ENCODE results near the gene SCGB1C1.
"Not testable (repeated sequence)": the region's sequence is repeated elsewhere in the genome, so short reads cannot be mapped to it uniquely, and the experiment has no call there.

SCGB1C1 gene

DNA sequence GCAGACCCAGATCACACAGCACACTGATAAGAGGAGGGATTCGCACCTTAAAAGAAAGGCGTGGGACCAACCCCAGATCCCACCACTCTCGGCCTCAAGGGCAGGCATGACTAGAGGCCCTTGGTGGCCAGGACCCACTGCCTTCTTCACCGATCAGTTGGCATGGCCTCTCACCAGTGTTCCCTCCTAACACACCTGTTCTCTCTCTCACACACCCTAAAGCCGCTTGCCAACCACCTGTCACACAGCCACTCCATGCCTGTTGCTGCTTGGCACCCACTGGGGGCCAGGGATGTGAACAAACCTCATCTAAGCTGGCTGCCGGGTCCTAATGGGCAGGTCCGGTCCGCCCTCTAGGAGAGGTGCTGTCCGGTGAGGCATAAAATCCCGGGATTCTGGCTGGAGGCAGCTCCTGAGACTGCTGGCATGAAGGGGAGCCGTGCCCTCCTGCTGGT is at the start of gene SCGB1C1:
Gene SCGB1C1, plus strand, starts transcription at position 405 of the 455 bp plus-strand sequence. Its CDS starts 22 bp downstream, at position 427.
- CTCF ChIA-PET; POLR2A ChIA-PET; DNase-seq (ENCODE audit: extremely low spot score): not testable (repeated sequence)

DNA sequence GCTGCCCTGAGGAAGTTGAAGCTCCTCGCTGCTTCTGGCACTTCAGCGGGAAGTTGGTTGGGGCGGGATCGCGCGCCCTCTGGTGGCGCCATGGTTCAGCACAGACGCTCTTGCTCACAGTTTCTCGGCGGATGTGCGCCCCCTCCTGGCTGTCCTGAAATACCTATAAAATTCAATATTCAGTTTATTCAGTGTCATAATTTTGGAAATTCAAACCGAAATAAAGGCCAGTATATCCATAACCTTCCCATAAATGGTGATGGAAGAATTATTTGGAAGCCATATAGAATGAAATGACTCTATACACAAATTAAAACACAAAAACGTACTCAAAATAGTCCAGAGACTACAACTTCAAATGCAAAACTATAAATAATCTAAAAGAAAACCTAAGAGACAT is 12.6 kb upstream of the SCGB1C1 start:
- DNase-seq (ENCODE audit: extremely low spot score); POLR2A ChIA-PET; CTCF ChIA-PET: not testable (repeated sequence)

GRCh38 chr11:189200-189783 is 3.6 kb upstream of the SCGB1C1 start:
- DNase-seq (ENCODE audit: extremely low spot score); CTCF ChIA-PET; POLR2A ChIA-PET: not testable (repeated sequence)

DNA sequence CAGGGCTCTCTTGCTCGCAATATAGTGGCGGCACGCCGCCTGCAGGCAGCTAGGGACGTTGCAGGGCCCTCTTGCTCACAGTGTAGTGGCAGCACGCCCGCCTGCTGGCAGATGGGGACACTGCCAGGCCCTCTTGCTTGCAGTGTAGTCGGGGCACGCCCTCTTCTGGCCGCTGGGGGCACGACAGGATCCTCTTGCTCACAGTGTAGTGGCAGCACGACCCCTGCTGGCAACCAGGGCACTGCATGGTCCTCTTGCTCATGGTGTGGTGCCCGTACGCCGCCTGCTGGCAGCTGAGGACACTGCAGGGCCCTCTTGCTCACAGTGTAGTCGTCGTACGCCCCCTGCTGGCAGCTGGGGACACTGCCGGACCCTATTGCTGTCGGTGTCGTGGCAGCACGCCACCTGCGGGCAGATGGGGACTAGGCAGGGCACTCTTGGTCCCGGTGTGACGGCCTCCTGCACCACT is 3.0 kb upstream of the SCGB1C1 start:
- CTCF ChIA-PET; POLR2A ChIA-PET; DNase-seq (ENCODE audit: extremely low spot score): not testable (repeated sequence)
- TF ChIP-seq CTCF (IDR thresholded peaks at IDR 0.05; ENCODE audit: control extremely low read depth, extremely low read depth, low read depth, missing control alignments): peak; percentile 30

GRCh38 chr11:190546-190945 is 2.3 kb upstream of the SCGB1C1 start:
- CTCF ChIA-PET; DNase-seq (ENCODE audit: extremely low spot score); POLR2A ChIA-PET: not testable (repeated sequence)

- DNase-seq (ENCODE audit: extremely low spot score); POLR2A ChIA-PET; CTCF ChIA-PET: not testable (repeated sequence)
These were observed 1.1 kb upstream of the SCGB1C1 start for GRCh38 chr11:191490-192478.

- DNase-seq (ENCODE audit: extremely low spot score); CTCF ChIA-PET; POLR2A ChIA-PET: not testable (repeated sequence)
These were observed 603 bp downstream of the SCGB1C1 start for GRCh38 chr11:193481-193880.

GRCh38 chr11:196786-197731 is 4.2 kb downstream of the SCGB1C1 start:
- CTCF ChIA-PET: no interaction called here
- POLR2A ChIA-PET: no interaction called here
- TF ChIP-seq CTCF (IDR thresholded peaks at IDR 0.05; ENCODE audit: control extremely low read depth, extremely low read depth, low read depth, missing control alignments): no peak
- DNase-seq (ENCODE audit: extremely low spot score): no peak

- DNase-seq (ENCODE audit: extremely low spot score): no peak
- ChIA-PET POLR2A (no interaction called here), CTCF (no interaction called here)
- TF ChIP-seq CTCF (IDR thresholded peaks at IDR 0.05; ENCODE audit: control extremely low read depth, extremely low read depth, low read depth, missing control alignments): no peak
These were observed 4.9 kb downstream of the SCGB1C1 start for GRCh38 chr11:197741-198235.

All from GM10248 (cell line).